ENCODE measurements around the gene MEGF9.

DNA sequence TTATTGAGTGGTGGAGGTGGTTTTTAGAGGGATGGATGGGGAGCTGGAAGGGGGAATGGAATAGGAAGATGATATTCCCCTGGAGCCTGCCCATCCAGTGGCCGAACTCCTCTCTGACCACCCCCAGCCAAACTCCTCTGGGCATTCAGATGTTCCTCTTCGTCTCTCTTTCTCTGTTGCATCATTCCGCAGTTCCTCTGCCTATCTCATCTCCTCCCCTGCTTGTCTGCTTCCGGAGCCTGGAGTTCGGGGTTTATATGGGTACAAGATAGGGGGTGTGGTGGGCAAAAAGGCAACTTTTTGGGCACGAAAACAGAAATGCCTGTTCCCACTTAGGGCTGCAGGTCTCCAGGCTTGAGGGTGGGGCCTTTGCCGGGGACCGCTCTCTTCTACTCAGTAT, 122.1 kb downstream of the MEGF9 start:
- TF ChIP-seq, protein P1, sequence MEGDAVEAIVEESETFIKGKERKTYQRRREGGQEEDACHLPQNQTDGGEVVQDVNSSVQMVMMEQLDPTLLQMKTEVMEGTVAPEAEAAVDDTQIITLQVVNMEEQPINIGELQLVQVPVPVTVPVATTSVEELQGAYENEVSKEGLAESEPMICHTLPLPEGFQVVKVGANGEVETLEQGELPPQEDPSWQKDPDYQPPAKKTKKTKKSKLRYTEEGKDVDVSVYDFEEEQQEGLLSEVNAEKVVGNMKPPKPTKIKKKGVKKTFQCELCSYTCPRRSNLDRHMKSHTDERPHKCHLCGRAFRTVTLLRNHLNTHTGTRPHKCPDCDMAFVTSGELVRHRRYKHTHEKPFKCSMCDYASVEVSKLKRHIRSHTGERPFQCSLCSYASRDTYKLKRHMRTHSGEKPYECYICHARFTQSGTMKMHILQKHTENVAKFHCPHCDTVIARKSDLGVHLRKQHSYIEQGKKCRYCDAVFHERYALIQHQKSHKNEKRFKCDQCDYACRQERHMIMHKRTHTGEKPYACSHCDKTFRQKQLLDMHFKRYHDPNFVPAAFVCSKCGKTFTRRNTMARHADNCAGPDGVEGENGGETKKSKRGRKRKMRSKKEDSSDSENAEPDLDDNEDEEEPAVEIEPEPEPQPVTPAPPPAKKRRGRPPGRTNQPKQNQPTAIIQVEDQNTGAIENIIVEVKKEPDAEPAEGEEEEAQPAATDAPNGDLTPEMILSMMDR (IDR thresholded peaks at IDR 0.05) = no peak
- TF ChIP-seq POLR2A (IDR thresholded peaks at IDR 0.05) = no peak
